Gastrocnemius medialis (tissue), 4 donors: ENCODE data around the gene TMEM222.

Experiments used
- CTCF ChIP-seq, 5 experiments: fragments of 450-650 bp in 3 of 5; fragments of 200-600 bp in 2 of 5; sonication (generic) in 2 of 5; IDR thresholded peaks in 4 of 5; conservative IDR thresholded peaks in 1 of 5; 1 replicate in 4 of 5; 2 replicates in 1 of 5; pipeline ENCODE4 v1.5.1; 2016 to 2019; ENCODE audit warnings: antibody characterized with exemption in 5 of 5, mild to moderate bottlenecking in 3 of 5, moderate library complexity in 3 of 5
- POLR2A ChIP-seq, 2 donors: fragments of 450-650 bp; IDR thresholded peaks; one replicate each; pipeline ENCODE4 v1.6.1; 2017; ENCODE audit warnings: antibody characterized with exemption in 2 of 2, mild to moderate bottlenecking in 2 of 2, moderate library complexity in 2 of 2

GRCh38 chr1:27331426-27331825, 9.5 kb downstream of the TMEM222 start:
- TF ChIP-seq CTCF (IDR thresholded peaks at IDR 0.05 in 4 of 5, conservative IDR thresholded peaks at IDR 0.05 in 1 of 5) (no peak), POLR2A (IDR thresholded peaks at IDR 0.05) (no peak)
